A549 (cell line): ENCODE data around the gene PLEKHH2. TPM values are rescaled to one million over a fixed set of nuclear protein-coding genes. Genes with fewer than 3 reads are reported as not detected.
A peak's percentile ranks its signal among the peaks of the same experiment; 100 is the strongest.

Experiments used
- ATAC-seq, 2 experiments: fragments of 200-7000 bp in 1 of 2; fragments of >200 bp in 1 of 2; cut with Nextera tagmentation in 1 of 2; cut with Tn5 transposase in 1 of 2; 3 replicates each; pipeline versions ENCODE4 v1.8.0 to v1.9.1; 2018 to 2020; ENCODE audit warnings: mild to moderate bottlenecking in 1 of 2, moderate library complexity in 1 of 2
- CTCF ChIA-PET: fragments of 300-600 bp; sonication (Branson Sonifier 250); formaldehyde crosslinking; extraction: SDS; loops from one replicate; lab custom pipeline; 2021; ENCODE audit warnings: antibody characterized with exemption, inconsistent platforms; lab: Yijun Ruan, JAX
- POLR2A ChIA-PET: fragments of 350-600 bp; formaldehyde crosslinking; extraction: SDS; loops from one replicate; lab custom pipeline; 2021; ENCODE audit warnings: antibody characterized with exemption, inconsistent platforms; lab: Yijun Ruan, JAX
- DNase-seq, 2 experiments: peaks; one replicate each; pipeline versions ENCODE4 v3.0.0 to v3.0.0-alpha.2; 2011 to 2016; ENCODE audit warnings: low read depth in 1 of 2, low spot score in 1 of 2
- FAIRE-seq: peaks from 2 replicates; lab custom pipeline; 2011; peaks lifted over from hg19 to GRCh38; lab: Jason Lieb, UNC
- H3K27ac ChIP-seq, 2 experiments: fragments of >200 bp; sonication (Bioruptor Twin); formaldehyde crosslinking; 3 replicates each; pipeline ENCODE4 v1.5.1; 2016 to 2017
- H3K4me1 ChIP-seq: fragments of >200 bp; sonication (Bioruptor Twin); formaldehyde crosslinking; 3 replicates; pipeline ENCODE4 v1.6.1; 2016
- H3K4me2 ChIP-seq: fragments of >200 bp; sonication (Bioruptor Twin); formaldehyde crosslinking; 3 replicates; pipeline ENCODE4 v1.6.1; 2016
- H3K4me3 ChIP-seq: fragments of >200 bp; sonication (Bioruptor Twin); formaldehyde crosslinking; 3 replicates; pipeline ENCODE4 v1.5.1; 2016
- H3K9me3 ChIP-seq: fragments of >200 bp; sonication (Bioruptor Twin); formaldehyde crosslinking; 3 replicates; pipeline ENCODE4 v1.6.1; 2016
- CBX2 ChIP-seq: fragments of 200-600 bp; sonication (generic); IDR thresholded peaks from 2 replicates; pipeline ENCODE4 v1.6.1; 2016; ENCODE audit warnings: low read depth, mild to moderate bottlenecking, borderline replicate concordance
- CBX8 ChIP-seq: fragments of 200-600 bp; sonication (generic); IDR thresholded peaks from 2 replicates; pipeline ENCODE4 v1.6.1; 2016
- EHF ChIP-seq: fragments of 250-450 bp; sonication (Bioruptor Pico); IDR thresholded peaks from 2 replicates; pipeline ENCODE4 v1.5.0; 2020; ENCODE audit warnings: mild to moderate bottlenecking
- EP300 ChIP-seq, 2 experiments: fragments of >200 bp; sonication (Bioruptor Twin); formaldehyde crosslinking; IDR thresholded peaks; 2 replicates in 1 of 2; 3 replicates in 1 of 2; pipeline ENCODE4 v1.6.1; 2016 to 2017
- FOSL2 ChIP-seq, 2 experiments: fragments of 450-650 bp in 1 of 2; fragments of >200 bp in 1 of 2; sonication (Bioruptor Twin) in 1 of 2; formaldehyde crosslinking; IDR thresholded peaks; 2 replicates each; pipeline versions ENCODE4 v1.5.0 to v1.6.1; 2016 to 2020; ENCODE audit warnings: mild to moderate bottlenecking in 1 of 2, moderate library complexity in 1 of 2
- GATA3 ChIP-seq: IDR thresholded peaks from 2 replicates; pipeline ENCODE4 v1.6.1; 2012; ENCODE audit warnings: borderline replicate concordance
- HDAC2 ChIP-seq: fragments of 200-600 bp; sonication (generic); IDR thresholded peaks from 2 replicates; pipeline ENCODE4 v1.6.1; 2016
- JUNB ChIP-seq: fragments of >200 bp; sonication (Bioruptor Twin); formaldehyde crosslinking; IDR thresholded peaks from 2 replicates; pipeline ENCODE4 v1.6.1; 2016
- KDM1A ChIP-seq: fragments of 200-600 bp; sonication (generic); IDR thresholded peaks from 2 replicates; pipeline ENCODE4 v1.6.1; 2016; ENCODE audit warnings: low read depth, mild to moderate bottlenecking
- MAFK ChIP-seq: fragments of 450-650 bp; IDR thresholded peaks from 2 replicates; pipeline ENCODE4 v1.6.1; 2014; ENCODE audit not compliant: partially characterized antibody
- MAZ ChIP-seq: fragments of 150-350 bp; IDR thresholded peaks from 2 replicates; pipeline ENCODE4 v1.6.1; 2014; ENCODE audit warnings: antibody characterized with exemption, low read depth, low read length, borderline replicate concordance
- NR3C1 ChIP-seq: fragments of >200 bp; sonication (Bioruptor Twin); formaldehyde crosslinking; IDR thresholded peaks from 3 replicates; pipeline ENCODE4 v1.6.1; 2017
- POLR2A ChIP-seq: IDR thresholded peaks from 2 replicates; pipeline ENCODE4 v1.6.1; 2012; ENCODE audit warnings: mild to moderate bottlenecking, low read length
- RARB ChIP-seq: fragments of 250-450 bp; sonication (Bioruptor Pico); IDR thresholded peaks from 2 replicates; pipeline ENCODE4 v1.8.0; 2021; ENCODE audit warnings: mild to moderate bottlenecking, moderate library complexity
- SREBF2 ChIP-seq: fragments of 450-650 bp; IDR thresholded peaks from 2 replicates; pipeline ENCODE4 v1.6.1; 2014; ENCODE audit warnings: mild to moderate bottlenecking, moderate library complexity
- ZNF302 ChIP-seq: fragments of 250-450 bp; sonication (Bioruptor Pico); IDR thresholded peaks from 2 replicates; pipeline ENCODE4 v1.9.0; 2021; ENCODE audit warnings: inconsistent platforms, mild to moderate bottlenecking, moderate library complexity
- polyA plus RNA-seq, 4 experiments: library from polyadenylated mRNA; depleted of rRNA in 3 of 4; stranded (reverse); fragments of >200 nt; fragmentation: RNase III in 1 of 4; extraction: RNeasy Plus Mini Kit Qiagen cat#74134 plus additional on column Dnase treatment in 1 of 4; gene quantifications; 2 replicates in 3 of 4; 3 replicates in 1 of 4; pipeline ENCODE4 v1.2.3, GENCODE V29; 2011 to 2017
- TF ChIP-seq, protein P1 (sequence below): IDR thresholded peaks from 2 replicates; pipeline ENCODE4 v1.6.1; 2012
- TF ChIP-seq, protein P2 (sequence below): IDR thresholded peaks from 2 replicates; pipeline ENCODE4 v1.6.1; 2012; ENCODE audit warnings: low read depth, borderline replicate concordance
- TF ChIP-seq, protein P3 (sequence below): fragments of 200-600 bp; sonication (generic); IDR thresholded peaks from 2 replicates; pipeline ENCODE4 v1.6.1; 2016; ENCODE audit warnings: antibody characterized with exemption, mild to moderate bottlenecking, moderate library complexity
- TF ChIP-seq, protein P4 (sequence below): fragments of 450-650 bp; IDR thresholded peaks from 2 replicates; pipeline ENCODE4 v1.6.1; 2014; ENCODE audit warnings: antibody characterized with exemption
- TF ChIP-seq, protein P5 (sequence below): fragments of >200 bp; sonication (Bioruptor Twin); formaldehyde crosslinking; IDR thresholded peaks from 3 replicates; pipeline ENCODE4 v1.6.1; 2016

Gene PLEKHH2
- polyA plus RNA-seq, 2 of the 4 experiments (the other 2 are of a cell fraction), result 0.92 to 14.9 TPM

DNA sequence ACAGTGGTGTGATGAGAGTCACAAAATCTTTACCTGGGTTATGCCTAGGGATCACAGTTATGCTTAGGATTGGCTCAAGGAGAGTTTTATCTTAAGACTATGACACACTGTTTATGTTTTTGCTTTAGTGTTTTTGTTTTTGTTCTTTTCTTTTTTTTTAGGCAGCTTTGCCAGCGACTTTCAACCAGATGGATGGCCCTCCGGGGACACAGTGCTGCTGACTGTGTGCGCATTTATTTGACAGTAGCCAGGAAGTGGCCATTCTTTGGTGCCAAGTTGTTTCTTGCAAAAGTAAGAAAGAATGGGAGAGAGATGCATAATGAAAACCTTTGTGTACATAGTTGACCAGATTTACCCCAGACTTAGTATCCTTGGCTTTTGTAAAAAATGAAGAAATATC is 121.7 kb downstream of the PLEKHH2 start (continued):
- TF ChIP-seq EHF (CRISPR knock-in tag) (no peak), NR3C1 (no peak), MAFK (no peak), GATA3 (no peak), HDAC2 (no peak), EP300 (IDR thresholded peaks at IDR 0.05) (no peak), KDM1A (no peak)
- TF ChIP-seq, protein P1, sequence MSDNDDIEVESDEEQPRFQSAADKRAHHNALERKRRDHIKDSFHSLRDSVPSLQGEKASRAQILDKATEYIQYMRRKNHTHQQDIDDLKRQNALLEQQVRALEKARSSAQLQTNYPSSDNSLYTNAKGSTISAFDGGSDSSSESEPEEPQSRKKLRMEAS, result no peak
- TF ChIP-seq, protein P2, sequence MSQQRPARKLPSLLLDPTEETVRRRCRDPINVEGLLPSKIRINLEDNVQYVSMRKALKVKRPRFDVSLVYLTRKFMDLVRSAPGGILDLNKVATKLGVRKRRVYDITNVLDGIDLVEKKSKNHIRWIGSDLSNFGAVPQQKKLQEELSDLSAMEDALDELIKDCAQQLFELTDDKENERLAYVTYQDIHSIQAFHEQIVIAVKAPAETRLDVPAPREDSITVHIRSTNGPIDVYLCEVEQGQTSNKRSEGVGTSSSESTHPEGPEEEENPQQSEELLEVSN, result no peak
- TF ChIP-seq, protein P3, sequence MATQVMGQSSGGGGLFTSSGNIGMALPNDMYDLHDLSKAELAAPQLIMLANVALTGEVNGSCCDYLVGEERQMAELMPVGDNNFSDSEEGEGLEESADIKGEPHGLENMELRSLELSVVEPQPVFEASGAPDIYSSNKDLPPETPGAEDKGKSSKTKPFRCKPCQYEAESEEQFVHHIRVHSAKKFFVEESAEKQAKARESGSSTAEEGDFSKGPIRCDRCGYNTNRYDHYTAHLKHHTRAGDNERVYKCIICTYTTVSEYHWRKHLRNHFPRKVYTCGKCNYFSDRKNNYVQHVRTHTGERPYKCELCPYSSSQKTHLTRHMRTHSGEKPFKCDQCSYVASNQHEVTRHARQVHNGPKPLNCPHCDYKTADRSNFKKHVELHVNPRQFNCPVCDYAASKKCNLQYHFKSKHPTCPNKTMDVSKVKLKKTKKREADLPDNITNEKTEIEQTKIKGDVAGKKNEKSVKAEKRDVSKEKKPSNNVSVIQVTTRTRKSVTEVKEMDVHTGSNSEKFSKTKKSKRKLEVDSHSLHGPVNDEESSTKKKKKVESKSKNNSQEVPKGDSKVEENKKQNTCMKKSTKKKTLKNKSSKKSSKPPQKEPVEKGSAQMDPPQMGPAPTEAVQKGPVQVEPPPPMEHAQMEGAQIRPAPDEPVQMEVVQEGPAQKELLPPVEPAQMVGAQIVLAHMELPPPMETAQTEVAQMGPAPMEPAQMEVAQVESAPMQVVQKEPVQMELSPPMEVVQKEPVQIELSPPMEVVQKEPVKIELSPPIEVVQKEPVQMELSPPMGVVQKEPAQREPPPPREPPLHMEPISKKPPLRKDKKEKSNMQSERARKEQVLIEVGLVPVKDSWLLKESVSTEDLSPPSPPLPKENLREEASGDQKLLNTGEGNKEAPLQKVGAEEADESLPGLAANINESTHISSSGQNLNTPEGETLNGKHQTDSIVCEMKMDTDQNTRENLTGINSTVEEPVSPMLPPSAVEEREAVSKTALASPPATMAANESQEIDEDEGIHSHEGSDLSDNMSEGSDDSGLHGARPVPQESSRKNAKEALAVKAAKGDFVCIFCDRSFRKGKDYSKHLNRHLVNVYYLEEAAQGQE, result no peak
- TF ChIP-seq, protein P4, sequence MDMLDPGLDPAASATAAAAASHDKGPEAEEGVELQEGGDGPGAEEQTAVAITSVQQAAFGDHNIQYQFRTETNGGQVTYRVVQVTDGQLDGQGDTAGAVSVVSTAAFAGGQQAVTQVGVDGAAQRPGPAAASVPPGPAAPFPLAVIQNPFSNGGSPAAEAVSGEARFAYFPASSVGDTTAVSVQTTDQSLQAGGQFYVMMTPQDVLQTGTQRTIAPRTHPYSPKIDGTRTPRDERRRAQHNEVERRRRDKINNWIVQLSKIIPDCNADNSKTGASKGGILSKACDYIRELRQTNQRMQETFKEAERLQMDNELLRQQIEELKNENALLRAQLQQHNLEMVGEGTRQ, result no peak
- TF ChIP-seq, protein P5, sequence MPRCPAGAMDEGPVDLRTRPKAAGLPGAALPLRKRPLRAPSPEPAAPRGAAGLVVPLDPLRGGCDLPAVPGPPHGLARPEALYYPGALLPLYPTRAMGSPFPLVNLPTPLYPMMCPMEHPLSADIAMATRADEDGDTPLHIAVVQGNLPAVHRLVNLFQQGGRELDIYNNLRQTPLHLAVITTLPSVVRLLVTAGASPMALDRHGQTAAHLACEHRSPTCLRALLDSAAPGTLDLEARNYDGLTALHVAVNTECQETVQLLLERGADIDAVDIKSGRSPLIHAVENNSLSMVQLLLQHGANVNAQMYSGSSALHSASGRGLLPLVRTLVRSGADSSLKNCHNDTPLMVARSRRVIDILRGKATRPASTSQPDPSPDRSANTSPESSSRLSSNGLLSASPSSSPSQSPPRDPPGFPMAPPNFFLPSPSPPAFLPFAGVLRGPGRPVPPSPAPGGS, result no peak

DNA sequence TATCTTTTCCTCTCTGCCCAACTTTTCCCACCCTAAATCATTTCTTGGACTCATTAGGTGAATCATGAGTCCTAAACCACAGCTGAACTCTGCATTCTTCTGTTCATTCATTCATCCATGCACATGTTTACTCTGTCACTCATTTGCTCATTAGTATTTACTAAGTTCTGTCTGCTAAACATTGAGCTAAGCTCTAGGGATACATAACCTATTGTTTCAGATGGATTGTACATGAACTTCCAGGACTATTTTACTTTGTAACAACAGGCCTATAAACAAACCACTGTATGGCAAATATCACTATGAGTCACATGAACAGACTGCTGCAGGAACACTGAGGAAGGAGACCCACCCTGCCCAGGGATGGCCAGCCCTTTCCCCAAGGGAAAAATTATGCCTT is 122.1 kb downstream of the PLEKHH2 start:
- peak overlapping the region; percentile 35 to 65 for H3K27ac ChIP-seq
- POLR2A ChIA-PET, result interaction anchor here (1.0 kb wide), 1 partner anchor 115 kb away, joined by 3 read pairs; no protein-coding TSS in a partner anchor
- CTCF ChIA-PET, result no interaction called here
- peaks cover 35% of the 10 kb centered on the region for H3K4me1 ChIP-seq
- FAIRE-seq (peak; percentile 90), DNase-seq (peak; percentile 15 to 82), ATAC-seq (peak; percentile 81 to 95)
- H3K9me3 ChIP-seq, result no peaks in the 10 kb centered on the region
- peak overlapping the region; percentile 55 for H3K4me2 ChIP-seq
- no peak for TF ChIP-seq POLR2A
- TF ChIP-seq MAFK, result no peak
- TF ChIP-seq CBX8, result no peak
- TF ChIP-seq MAZ, result no peak
- no peak for TF ChIP-seq SREBF2
- TF ChIP-seq GATA3, result peak; percentile 44; the same call in 1 of the 2 replicates
- TF ChIP-seq, protein P4, result peak; percentile 26; the same call in 1 of the 2 replicates
- TF ChIP-seq ZNF302 (CRISPR knock-in tag), result no peak
- TF ChIP-seq JUNB, result peak; percentile 42; the same call in 1 of the 2 replicates
- TF ChIP-seq CBX2, result no peak
- no peak for TF ChIP-seq FOSL2 (IDR thresholded peaks at IDR 0.05)
- TF ChIP-seq FOSL2 (CRISPR knock-in tag; IDR thresholded peaks at IDR 0.05), result peak; percentile 80
- no peak for TF ChIP-seq RARB
- H3K4me3 ChIP-seq, result no peak overlapping the region
